Subcutaneous adipose tissue (tissue), 4 donors: ENCODE measurements around the gene SH3PXD2A. TPM values are rescaled to one million over a fixed set of nuclear protein-coding genes. Genes with fewer than 3 reads are reported as not detected.

Source experiments
- CTCF ChIP-seq: fragments of 450-650 bp; IDR thresholded peaks from one replicate; pipeline ENCODE4 v1.5.1; 2016; ENCODE audit warnings: low read depth, mild to moderate bottlenecking, control low read depth, antibody characterized with exemption, moderate library complexity
- total RNA-seq, 4 donors: library from RNA; depleted of rRNA; stranded (reverse); fragments of >200 nt; gene quantifications; one replicate each; pipeline ENCODE4 v1.1.0, GENCODE V29; 2016

The SH3PXD2A gene
- total RNA-seq, 4 donors from 2014 or later: 13.0 to 23.6 (median 18.7) TPM

GRCh38 chr10:103793429-103793828, 61.9 kb downstream of the SH3PXD2A start:
- no peak for TF ChIP-seq CTCF

- TF ChIP-seq CTCF: no peak
Observed at GRCh38 chr10:103792547-103792946, 62.8 kb downstream of the SH3PXD2A start.

GRCh38 chr10:103791858-103792257, 63.5 kb downstream of the SH3PXD2A start:
- no peak for TF ChIP-seq CTCF

GRCh38 chr10:103791291-103791690, 64.1 kb downstream of the SH3PXD2A start:
- TF ChIP-seq CTCF: no peak

GRCh38 chr10:103790580-103790979, 64.8 kb downstream of the SH3PXD2A start:
- no peak for TF ChIP-seq CTCF

- no peak for TF ChIP-seq CTCF
Observed at GRCh38 chr10:103789771-103790201, 65.6 kb downstream of the SH3PXD2A start.

- no peak for TF ChIP-seq CTCF
Observed at GRCh38 chr10:103789161-103789560, 66.2 kb downstream of the SH3PXD2A start.
